ENCODE measurements around the gene EXOC6. TPM values are rescaled to one million over a fixed set of nuclear protein-coding genes. Genes with fewer than 3 reads are reported as not detected.
A peak's percentile ranks its signal among the peaks of the same experiment; 100 is the strongest.

The EXOC6 gene
- total and polyA plus RNA-seq, 7 donors, result 7.4 to 27.8 (median 14.4) TPM

GRCh38 chr10:92844746-92845145, 3.6 kb upstream of the EXOC6 start:
- no peak for TF ChIP-seq CTCF (IDR thresholded peaks at IDR 0.05)
- WGBS, 3 donors, result 66 to 74% (median 68%) methylated on average over 3 of the region's 3 CpGs
- no peak for ATAC-seq
- intact Hi-C loops (cut with DNase I), result loop anchor here (5.0 kb wide), 2 partner anchors 33 to 38 kb away; no protein-coding TSS in a partner anchor
- Histone ChIP-seq H3K36me3 (ENCODE audit: insufficient read depth in 1 of 2, low read depth in 1 of 2) (no peaks in the 10 kb centered on the region), H3K4me3 (no peak overlapping the region), H3K9me3 (peaks cover 5% of the 10 kb centered on the region), H3K27ac (no peak overlapping the region), H3K27me3 (ENCODE audit: insufficient read depth in 3 of 3, low read length in 2 of 3) (no peaks in the 10 kb centered on the region), H3K4me1 (peaks cover 21% of the 10 kb centered on the region)
- DNase-seq, result no peak

- H3K4me3 ChIP-seq, result no peak overlapping the region
- no peak for TF ChIP-seq CTCF (IDR thresholded peaks at IDR 0.05)
- intact Hi-C loops (cut with DNase I), result loop anchor here in 1 of 2 donors (5.0 kb wide), 1 partner anchor 36 kb away; no protein-coding TSS in a partner anchor
Observed at GRCh38 chr10:92845921-92846320, 2.4 kb upstream of the EXOC6 start.

GRCh38 chr10:92846344-92846743, 2.0 kb upstream of the EXOC6 start:
- no peak for DNase-seq
- ATAC-seq, result no peak
- intact Hi-C loops (cut with DNase I), result loop anchor here in 1 of 2 donors (5.0 kb wide), 1 partner anchor 36 kb away; no protein-coding TSS in a partner anchor
- no peaks in the 10 kb centered on the region for H3K36me3 ChIP-seq (ENCODE audit: insufficient read depth in 1 of 2, low read depth in 1 of 2)
- peak overlapping the region; percentile 96 for H3K27ac ChIP-seq
- H3K4me3 ChIP-seq, result no peak overlapping the region
- no peak for TF ChIP-seq CTCF (IDR thresholded peaks at IDR 0.05)
- WGBS, 3 donors, result 70 to 75% (median 71%) methylated on average over 3 of the region's 3 CpGs
- peaks cover 17% of the 10 kb centered on the region for H3K4me1 ChIP-seq
- H3K9me3 ChIP-seq, result peaks cover 5% of the 10 kb centered on the region
- no peaks in the 10 kb centered on the region for H3K27me3 ChIP-seq (ENCODE audit: insufficient read depth in 3 of 3, low read length in 2 of 3)

More at GRCh38 chr10:92845921-92846320, 2.4 kb upstream of the EXOC6 start:
- 86 to 87% (median 87%) methylated on average over 4 of the region's 4 CpGs for WGBS, 3 donors
- Histone ChIP-seq H3K4me1 (peaks cover 17% of the 10 kb centered on the region), H3K9me3 (peaks cover 5% of the 10 kb centered on the region), H3K27me3 (ENCODE audit: insufficient read depth in 3 of 3, low read length in 2 of 3) (no peaks in the 10 kb centered on the region), H3K36me3 (ENCODE audit: insufficient read depth in 1 of 2, low read depth in 1 of 2) (no peaks in the 10 kb centered on the region), H3K27ac (no peak overlapping the region)
- ATAC-seq (no peak), DNase-seq (no peak)

GRCh38 chr10:92846854-92847201, 1.5 kb upstream of the EXOC6 start:
- no peak for TF ChIP-seq CTCF (IDR thresholded peaks at IDR 0.05)
- Histone ChIP-seq H3K4me3 (no peak overlapping the region), H3K9me3 (peaks cover 5% of the 10 kb centered on the region), H3K4me1 (peaks cover 14% of the 10 kb centered on the region), H3K36me3 (ENCODE audit: insufficient read depth in 1 of 2, low read depth in 1 of 2) (no peaks in the 10 kb centered on the region), H3K27ac (peak overlapping the region; percentile 96), H3K27me3 (ENCODE audit: insufficient read depth in 3 of 3, low read length in 2 of 3) (no peaks in the 10 kb centered on the region)
- DNase-seq, result no peak
- ATAC-seq, result no peak
- intact Hi-C loops (cut with DNase I), result loop anchor here in 1 of 2 donors (5.0 kb wide), 1 partner anchor 35 kb away; no protein-coding TSS in a partner anchor
- 58 to 75% (median 74%) methylated on average over 2 of the region's 2 CpGs for WGBS, 3 donors

All from psoas muscle (tissue), 8 donors.